Vagina (tissue), 2 donors: ENCODE results near the gene ATP11A. TPM values are rescaled to one million over a fixed set of nuclear protein-coding genes. Genes with fewer than 3 reads are reported as not detected.

ENCODE experiments used
- DNase-seq, 2 donors: peaks; one replicate each; pipeline ENCODE4 v3.0.0-alpha.2; 2017; ENCODE audit errors: extremely low spot score in 2 of 2
- H3K27ac ChIP-seq: fragments of 200-600 bp; sonication (generic); one replicate; pipeline ENCODE4 v1.5.1; 2019
- H3K27me3 ChIP-seq: fragments of 200-600 bp; sonication (generic); one replicate; pipeline ENCODE4 v1.5.1; 2019
- H3K36me3 ChIP-seq, 2 donors: fragments of 200-600 bp; sonication (generic); one replicate each; pipeline ENCODE4 v1.5.1; 2017 to 2019
- H3K4me1 ChIP-seq: fragments of 200-600 bp; sonication (generic); one replicate; pipeline ENCODE4 v1.5.1; 2019
- H3K4me3 ChIP-seq, 2 donors: fragments of 200-600 bp; sonication (generic); 1 replicate in 1 of 2; 2 replicates in 1 of 2; pipeline ENCODE4 v1.5.1; 2016 to 2019
- H3K9me3 ChIP-seq: fragments of 200-600 bp; sonication (generic); one replicate; pipeline ENCODE4 v1.5.1; 2019
- POLR2A ChIP-seq, 2 donors: fragments of 450-650 bp; IDR thresholded peaks; one replicate each; pipeline ENCODE4 v1.6.1; 2017; ENCODE audit warnings: antibody characterized with exemption in 2 of 2, mild to moderate bottlenecking in 2 of 2, moderate library complexity in 2 of 2
- POLR2AphosphoS5 ChIP-seq, 2 donors: sonication (generic); formaldehyde crosslinking; IDR thresholded peaks; one replicate each; pipeline ENCODE4 v1.9.0; 2017; ENCODE audit warnings: antibody characterized with exemption in 2 of 2, mild to moderate bottlenecking in 2 of 2, low read depth in 1 of 2; ENCODE audit not compliant: insufficient read depth in 1 of 2
- intact Hi-C: fragments of 100-400 bp; cut with DNase I; formaldehyde crosslinking; loops from one replicate; pipeline ENCODE4 v1.15.1; 2023
- total RNA-seq: library from RNA; depleted of rRNA; stranded (reverse); fragments of >200 nt; gene quantifications from one replicate; pipeline ENCODE4 v1.2.3, GENCODE V29; 2016
- TF ChIP-seq, protein P1 (sequence below), 3 experiments: fragments of 450-650 bp in 2 of 3; fragments of 200-600 bp in 1 of 3; sonication (generic) in 1 of 3; IDR thresholded peaks; one replicate each; pipeline ENCODE4 v1.5.1; 2017 to 2019; ENCODE audit warnings: antibody characterized with exemption in 3 of 3, mild to moderate bottlenecking in 2 of 3, moderate library complexity in 2 of 3

ATP11A gene
- total RNA-seq, 1 donor from 2014 or later, result 33.4 TPM

DNA sequence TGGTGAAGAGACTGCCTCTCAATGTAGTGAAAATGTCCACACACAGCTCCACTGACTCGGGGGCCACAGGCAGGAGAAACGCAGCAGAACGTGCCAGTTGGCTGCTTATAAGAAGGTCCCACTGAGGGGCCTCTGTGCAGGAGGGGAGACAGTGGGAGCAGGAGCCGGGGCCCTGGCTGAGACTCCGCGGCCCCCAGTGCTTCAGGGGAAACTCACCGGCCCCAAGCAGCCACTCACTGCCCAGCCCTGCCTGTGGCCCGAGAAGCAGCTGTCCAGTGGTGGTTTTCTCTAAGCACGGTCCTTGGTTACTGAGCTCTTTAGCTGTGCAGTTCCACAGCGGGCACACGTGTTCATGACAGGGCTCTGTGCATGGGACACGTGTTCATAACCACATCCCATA is 187.2 kb downstream of the ATP11A start:
- Histone ChIP-seq H3K4me3 (no peak overlapping the region), H3K27ac (no peak overlapping the region), H3K27me3 (no peaks in the 10 kb centered on the region), H3K36me3 (peaks cover 0 to 33% of the 10 kb centered on the region in 2 donors), H3K9me3 (no peaks in the 10 kb centered on the region), H3K4me1 (no peaks in the 10 kb centered on the region)
- intact Hi-C loops, result no loop called here
- no peak for DNase-seq
- TF ChIP-seq POLR2AphosphoS5 (IDR thresholded peaks at IDR 0.05; ENCODE audit: insufficient read depth in 1 of 2, low read depth in 1 of 2) (no peak), POLR2A (IDR thresholded peaks at IDR 0.05) (no peak)
- TF ChIP-seq, protein P1, sequence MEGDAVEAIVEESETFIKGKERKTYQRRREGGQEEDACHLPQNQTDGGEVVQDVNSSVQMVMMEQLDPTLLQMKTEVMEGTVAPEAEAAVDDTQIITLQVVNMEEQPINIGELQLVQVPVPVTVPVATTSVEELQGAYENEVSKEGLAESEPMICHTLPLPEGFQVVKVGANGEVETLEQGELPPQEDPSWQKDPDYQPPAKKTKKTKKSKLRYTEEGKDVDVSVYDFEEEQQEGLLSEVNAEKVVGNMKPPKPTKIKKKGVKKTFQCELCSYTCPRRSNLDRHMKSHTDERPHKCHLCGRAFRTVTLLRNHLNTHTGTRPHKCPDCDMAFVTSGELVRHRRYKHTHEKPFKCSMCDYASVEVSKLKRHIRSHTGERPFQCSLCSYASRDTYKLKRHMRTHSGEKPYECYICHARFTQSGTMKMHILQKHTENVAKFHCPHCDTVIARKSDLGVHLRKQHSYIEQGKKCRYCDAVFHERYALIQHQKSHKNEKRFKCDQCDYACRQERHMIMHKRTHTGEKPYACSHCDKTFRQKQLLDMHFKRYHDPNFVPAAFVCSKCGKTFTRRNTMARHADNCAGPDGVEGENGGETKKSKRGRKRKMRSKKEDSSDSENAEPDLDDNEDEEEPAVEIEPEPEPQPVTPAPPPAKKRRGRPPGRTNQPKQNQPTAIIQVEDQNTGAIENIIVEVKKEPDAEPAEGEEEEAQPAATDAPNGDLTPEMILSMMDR (IDR thresholded peaks at IDR 0.05), result no peak

DNA sequence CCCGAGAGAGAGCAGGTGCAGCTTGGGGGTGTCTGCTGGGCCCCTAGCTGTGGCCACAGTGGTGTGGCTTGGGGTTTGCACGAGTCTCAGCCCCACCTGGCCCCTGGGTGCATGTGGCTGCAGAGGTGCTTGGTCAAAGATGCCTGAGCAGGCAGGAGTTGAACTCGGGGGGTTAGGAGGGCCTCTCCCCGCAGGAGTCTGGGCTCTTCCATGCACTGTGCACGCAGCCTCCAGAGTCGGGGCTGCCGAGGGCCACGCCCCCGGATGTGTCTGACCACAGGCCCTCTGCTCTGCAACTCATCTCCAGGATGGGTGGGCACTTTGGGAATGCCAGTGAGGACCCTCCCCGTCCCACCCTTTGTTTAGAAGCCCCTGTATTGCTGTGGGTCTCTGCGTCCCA is 187.7 kb downstream of the ATP11A start:
- Histone ChIP-seq H3K27me3 (no peaks in the 10 kb centered on the region), H3K4me1 (no peaks in the 10 kb centered on the region), H3K9me3 (no peaks in the 10 kb centered on the region), H3K27ac (no peak overlapping the region), H3K4me3 (no peak overlapping the region), H3K36me3 (peaks cover 0 to 37% of the 10 kb centered on the region in 2 donors)
- TF ChIP-seq POLR2A (IDR thresholded peaks at IDR 0.05) (no peak), POLR2AphosphoS5 (IDR thresholded peaks at IDR 0.05; ENCODE audit: insufficient read depth in 1 of 2, low read depth in 1 of 2) (no peak)
- TF ChIP-seq, protein P1 (IDR thresholded peaks at IDR 0.05), result no peak
- intact Hi-C loops, result no loop called here
- no peak for DNase-seq

DNA sequence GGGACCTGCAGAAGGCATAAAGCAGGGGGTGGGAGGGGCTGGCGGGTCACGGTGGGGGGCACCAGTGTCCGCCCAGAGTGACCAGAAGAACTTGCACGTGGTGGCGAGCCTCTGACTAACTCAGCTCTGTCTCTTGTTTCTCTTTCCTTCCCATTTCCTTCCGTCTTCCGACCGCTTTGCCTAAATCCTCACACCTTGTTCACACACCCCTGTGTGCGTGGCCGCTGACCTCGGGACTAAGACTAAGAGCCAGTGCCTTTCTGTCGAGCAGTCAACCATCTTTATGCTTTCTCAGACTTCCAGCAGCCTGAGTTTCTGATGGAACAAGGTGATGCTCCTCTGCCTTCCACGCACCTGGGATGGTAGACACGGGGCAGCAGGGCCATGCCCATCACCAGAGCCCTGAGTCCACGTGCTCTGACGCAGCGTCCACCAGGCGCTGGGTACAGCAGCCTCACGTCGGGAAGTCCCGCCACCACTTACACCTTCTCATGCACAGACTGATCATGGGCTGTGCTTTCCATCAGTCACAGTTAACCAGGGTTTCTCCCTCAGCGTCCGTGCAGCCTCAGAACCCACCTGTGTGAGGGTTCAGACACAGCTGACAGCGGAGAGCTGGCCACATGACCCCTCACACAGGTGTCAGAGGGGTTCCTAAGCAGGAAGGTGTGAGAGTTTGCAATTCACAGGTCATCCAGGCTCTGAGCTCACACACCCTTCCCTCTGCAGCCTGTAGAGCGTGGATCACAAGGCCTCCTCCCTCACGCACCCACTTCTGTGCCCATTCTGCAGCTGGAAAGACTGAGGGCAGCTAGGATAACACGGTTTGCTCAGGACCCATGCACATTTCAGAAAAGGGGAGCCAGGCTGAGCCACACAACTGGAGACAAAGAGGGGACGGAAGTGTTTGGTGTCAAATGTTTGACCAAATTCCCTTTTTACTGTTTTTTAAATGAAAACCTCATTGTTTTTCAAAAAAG is 188.4 kb downstream of the ATP11A start:
- H3K36me3 ChIP-seq, result peaks cover 0 to 38% of the 10 kb centered on the region in 2 donors
- TF ChIP-seq POLR2AphosphoS5 (IDR thresholded peaks at IDR 0.05; ENCODE audit: insufficient read depth in 1 of 2, low read depth in 1 of 2) (no peak), POLR2A (IDR thresholded peaks at IDR 0.05) (no peak)
- TF ChIP-seq, protein P1 (IDR thresholded peaks at IDR 0.05), result no peak
- H3K4me1 ChIP-seq, result no peaks in the 10 kb centered on the region
- DNase-seq, result no peak
- no peak overlapping the region for H3K4me3 ChIP-seq
- intact Hi-C loops, result no loop called here
- H3K9me3 ChIP-seq, result no peaks in the 10 kb centered on the region
- no peaks in the 10 kb centered on the region for H3K27me3 ChIP-seq
- no peak overlapping the region for H3K27ac ChIP-seq

DNA sequence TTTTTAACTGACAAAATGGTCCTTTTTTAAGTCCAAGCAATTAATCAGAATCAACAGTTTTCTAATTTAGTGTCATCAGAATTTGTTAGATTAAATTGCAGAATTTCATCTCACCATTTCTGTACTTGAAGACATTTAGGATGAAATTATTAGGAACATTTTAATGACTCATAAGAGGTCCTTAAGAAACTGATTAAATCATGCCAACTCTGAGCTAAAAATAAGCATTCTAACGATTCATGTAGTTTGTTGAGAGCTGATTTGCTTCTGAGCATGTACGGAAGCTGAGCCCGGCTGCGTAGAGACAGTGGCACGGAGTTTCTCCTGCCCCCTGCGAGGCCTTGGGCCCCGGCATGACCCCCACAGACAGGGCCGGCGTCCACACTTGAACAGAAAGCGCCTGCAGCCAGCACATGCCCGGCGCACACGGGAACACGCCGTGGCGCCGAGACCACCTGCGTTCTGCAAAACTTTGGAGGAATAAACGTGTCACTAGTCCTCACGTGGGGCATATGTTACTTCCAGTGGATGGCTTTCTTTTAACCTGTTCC is 189.5 kb downstream of the ATP11A start:
- H3K36me3 ChIP-seq, result peaks cover 0 to 38% of the 10 kb centered on the region in 2 donors
- intact Hi-C loops, result no loop called here
- DNase-seq, result no peak
- no peak overlapping the region for H3K27ac ChIP-seq
- no peaks in the 10 kb centered on the region for H3K4me1 ChIP-seq
- TF ChIP-seq, protein P1 (IDR thresholded peaks at IDR 0.05), result no peak
- TF ChIP-seq POLR2AphosphoS5 (IDR thresholded peaks at IDR 0.05; ENCODE audit: insufficient read depth in 1 of 2, low read depth in 1 of 2) (no peak), POLR2A (IDR thresholded peaks at IDR 0.05) (no peak)
- H3K4me3 ChIP-seq, result no peak overlapping the region
- H3K27me3 ChIP-seq, result no peaks in the 10 kb centered on the region
- H3K9me3 ChIP-seq, result no peaks in the 10 kb centered on the region
